SU-DHL-6 (cell line): ENCODE data around the gene ABCB4.

Experiments used
- CTCF ChIP-seq: fragments of 200-600 bp; sonication (generic); IDR thresholded peaks from one replicate; pipeline ENCODE4 v1.5.1; 2017; ENCODE audit warnings: antibody characterized with exemption, mild to moderate bottlenecking, low read length, moderate library complexity; ENCODE audit not compliant: insufficient read depth, poor library complexity, severe bottlenecking
- EZH2phosphoT487 ChIP-seq: fragments of 200-600 bp; sonication (generic), shearing (Covaris generic); conservative IDR thresholded peaks from 2 replicates; pipeline ENCODE4 v1.6.1; 2018; ENCODE audit warnings: mild to moderate bottlenecking, antibody characterized with exemption, low read length, moderate library complexity, mixed read lengths

DNA sequence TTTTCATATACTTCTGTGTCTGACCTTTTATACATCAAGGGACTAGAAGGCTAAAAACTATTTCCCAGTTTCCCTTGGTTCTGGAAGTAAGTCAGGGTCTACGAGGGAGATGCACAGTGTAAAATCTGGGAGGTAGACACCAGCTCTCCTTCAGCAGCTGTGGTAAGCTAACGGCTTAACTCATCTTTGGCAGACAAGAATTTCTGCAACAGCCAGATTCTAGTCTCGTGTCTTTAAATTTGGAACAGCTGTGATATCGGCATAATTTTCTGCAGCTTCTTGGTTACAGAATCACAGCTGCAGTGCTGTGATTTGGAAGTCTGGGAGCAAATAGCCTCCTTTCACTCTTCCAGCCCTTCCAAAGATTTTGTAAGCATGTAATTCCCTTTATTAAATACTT lies 37.4 kb upstream of the ABCB4 start:
- no peak for TF ChIP-seq CTCF
- no peak for TF ChIP-seq EZH2phosphoT487
